EH (cell line): ENCODE data around the gene SRGAP2B.
"Not testable (repeated sequence)": the region's sequence is repeated elsewhere in the genome, so short reads cannot be mapped to it uniquely, and the experiment has no call there.

Experiments
- DNase-seq: peaks from one replicate; pipeline ENCODE4 v3.0.0-alpha.2; 2015; ENCODE audit warnings: low read depth

Gene SRGAP2B

DNA sequence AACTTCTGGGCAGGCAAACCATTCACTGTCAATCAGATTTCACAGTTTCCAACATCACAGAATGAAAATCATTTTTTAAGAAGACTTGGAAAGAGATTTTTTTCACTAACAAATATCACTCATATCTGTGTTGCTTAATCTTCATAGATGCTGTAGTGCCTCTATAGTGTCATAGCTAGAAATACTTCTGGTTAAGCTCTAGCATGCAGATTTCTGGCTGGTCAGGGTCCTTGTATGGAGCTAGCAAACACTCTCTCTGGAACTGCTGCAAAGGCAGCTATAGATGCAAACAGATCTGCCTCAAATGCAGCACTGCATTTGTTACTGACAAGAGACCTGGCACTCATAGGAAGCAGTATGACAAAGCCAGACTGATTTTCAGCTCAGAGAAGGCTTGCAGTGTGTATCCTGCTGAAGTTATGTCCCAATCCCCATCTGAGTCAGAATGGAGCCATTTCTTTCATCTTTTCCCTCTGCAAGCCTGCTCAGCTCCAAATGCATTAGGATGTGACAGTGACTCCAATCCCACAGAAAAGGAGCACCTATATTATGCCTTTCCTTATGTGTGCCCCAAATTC is 99.2 kb downstream of the SRGAP2B start:
- DNase-seq, result peak; percentile 63

DNA sequence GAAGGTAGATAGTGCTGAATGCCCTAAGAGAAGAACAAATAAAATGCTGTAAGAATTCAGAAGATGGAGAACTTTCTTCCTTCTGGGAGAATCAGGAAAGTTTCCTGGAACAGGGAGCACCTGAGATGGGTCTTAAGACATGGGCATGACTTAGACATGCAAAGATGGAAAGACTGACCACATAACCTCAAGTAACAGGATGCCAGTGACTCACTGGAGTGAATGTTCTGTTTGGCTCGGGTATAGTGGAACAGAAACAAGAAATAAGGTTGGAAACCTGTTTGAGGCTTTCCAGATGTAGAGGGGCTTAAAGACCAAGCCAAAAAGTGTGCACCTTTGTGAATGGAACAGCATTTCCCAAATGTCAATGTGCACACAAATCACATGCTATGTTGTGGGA is 102.2 kb downstream of the SRGAP2B start:
- peak; percentile 72 for DNase-seq

DNA sequence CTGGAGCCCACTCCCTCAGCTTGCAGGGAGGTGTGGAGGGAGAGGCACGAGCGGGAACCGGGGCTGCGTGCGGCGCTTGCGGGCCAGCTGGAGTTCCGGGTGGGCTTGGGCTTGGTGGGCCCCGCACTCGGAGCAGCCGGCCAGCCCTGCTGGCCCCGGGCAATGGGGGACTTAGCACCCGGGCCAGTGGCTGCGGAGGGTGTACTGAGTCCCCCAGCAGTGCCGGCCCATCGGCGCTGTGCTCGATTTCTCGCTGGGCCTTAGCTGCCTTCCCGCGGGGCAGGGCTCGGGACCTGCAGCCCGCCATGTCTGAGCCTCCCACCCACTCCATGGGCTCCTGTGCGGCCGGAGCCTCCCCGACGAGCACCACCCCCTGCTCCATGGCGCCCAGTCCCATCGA is 104.5 kb downstream of the SRGAP2B start:
- not testable (repeated sequence) for DNase-seq

DNA sequence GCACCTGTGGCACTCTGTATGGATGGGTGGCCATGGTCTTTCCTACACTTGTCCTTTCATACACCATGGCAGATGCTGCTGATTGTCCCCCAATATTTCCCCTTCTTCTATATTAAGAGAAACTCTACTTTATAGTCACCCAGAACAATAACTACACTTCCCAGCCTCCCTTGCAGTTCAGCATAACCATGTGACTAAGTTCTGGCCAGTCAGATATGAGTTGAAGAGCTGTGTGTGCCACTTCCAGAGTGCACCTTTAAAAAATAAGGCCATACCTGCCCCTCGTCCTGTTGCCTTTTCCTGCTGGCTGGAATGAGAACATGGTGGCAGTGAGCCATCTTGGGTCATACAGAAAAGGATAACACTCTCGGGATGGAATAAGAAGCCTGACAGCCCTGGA is 108.0 kb downstream of the SRGAP2B start:
- DNase-seq, result not testable (repeated sequence)

DNA sequence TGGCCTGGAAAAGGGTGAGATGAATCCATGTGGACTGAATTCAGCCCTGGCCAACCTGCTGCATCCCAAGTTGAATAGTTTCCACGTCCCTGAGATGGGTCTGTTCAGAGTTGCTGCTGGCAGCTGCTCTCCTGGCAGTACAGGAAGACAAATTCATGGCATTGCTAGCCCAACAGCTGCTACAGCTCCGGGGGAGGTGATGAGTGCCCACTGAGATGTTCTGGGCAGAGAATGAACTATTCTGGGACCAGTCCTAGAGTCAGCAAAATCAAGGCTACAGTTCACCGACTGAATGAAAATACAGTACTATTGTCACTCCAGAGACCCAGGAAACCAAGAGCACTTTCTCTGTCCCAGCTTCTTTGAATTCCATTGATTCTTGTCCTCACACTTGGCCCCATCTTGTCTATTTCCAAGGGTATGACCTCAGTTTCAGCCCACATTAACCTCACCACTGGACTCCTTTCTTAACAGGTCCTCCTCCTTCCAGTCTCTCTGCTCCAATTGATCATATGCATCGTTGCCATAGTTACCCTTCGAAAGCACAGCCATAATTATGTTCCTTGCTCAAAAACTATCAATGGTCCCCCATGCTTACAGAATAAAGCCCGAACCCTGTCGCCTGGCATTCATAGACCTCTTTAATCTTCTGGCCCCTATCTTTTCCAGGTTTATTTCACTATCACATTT is 108.8 kb downstream of the SRGAP2B start:
- DNase-seq, result not testable (repeated sequence)

DNA sequence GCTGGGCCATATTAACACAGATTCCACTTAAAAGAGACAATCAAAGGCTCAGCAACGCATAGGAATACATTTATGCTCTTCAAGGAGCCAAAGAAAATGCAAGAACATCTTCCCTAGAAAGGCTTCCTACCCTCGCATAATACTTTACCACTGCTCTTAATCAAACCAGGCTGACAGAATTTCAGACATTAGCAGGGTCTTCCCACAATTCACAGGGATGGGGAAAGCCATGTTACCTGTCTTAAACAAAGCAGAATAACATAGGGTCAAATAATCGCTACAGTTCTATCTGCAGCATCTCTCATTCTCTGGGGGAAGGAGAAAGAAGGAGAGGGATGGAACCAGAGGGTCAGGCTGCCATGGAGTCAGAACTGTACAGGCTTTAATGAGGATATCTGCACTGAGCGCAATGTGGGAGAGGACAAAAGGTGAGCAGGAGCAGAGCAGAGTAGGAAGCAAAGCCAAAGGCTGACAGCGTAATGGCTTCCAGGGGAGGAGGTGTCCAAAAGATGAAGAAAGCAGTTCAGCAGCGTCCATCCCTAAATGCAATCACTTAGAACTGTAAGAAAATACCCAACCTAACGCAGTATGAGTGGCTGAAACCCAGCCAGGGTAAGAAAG is 109.5 kb downstream of the SRGAP2B start:
- not testable (repeated sequence) for DNase-seq

DNA sequence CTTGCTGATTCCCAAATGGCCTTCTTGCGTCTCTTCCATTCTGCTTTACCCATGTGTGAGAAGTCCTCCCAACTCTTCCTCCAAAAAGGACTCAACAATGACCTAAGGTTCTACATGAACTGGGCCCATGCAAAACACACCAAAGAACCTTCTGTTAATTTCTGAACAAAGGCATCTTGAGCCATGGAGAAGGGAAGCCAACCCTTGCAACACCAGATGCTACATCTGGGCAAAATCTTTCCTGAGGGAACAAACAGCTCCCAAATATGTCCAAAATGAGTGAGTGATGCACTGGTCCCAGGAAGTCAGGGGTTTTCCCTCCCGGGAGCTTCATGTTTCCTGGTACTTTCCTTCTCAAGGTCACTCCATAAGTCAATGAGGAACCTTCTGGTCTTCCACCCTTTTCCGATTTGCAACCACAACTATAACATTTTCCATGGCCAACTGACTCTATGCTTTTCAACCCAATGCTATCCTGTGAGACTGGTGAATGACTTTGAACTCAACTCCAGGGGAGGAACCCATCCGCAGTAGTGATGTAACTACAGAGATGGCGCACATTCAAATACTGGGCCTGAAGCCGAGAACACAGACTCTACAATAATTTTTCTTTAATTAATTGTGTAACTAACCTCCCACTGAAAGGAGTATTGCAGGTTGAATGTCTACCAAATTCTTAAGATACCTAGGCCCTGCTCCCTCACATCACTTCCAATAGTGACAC is 112.2 kb downstream of the SRGAP2B start:
- DNase-seq, result not testable (repeated sequence)

DNA sequence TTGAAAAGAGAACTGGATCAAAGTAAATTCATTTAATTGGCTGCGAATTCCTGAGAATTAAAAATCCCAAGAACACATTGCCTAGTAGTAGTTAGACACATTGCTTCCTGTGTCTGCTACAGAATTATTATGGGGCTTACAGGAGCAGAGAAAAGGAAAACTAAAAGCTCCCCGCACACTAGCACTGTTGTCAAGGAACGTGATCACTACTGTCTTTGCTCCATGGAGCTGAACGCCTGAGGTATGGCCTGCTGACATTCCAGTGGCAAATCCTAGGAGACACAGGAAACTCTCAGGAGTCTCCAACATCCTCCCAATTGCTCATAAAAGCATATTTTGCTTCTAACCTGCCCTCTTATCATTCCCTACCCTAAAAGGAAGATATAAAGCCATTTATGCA is 114.0 kb downstream of the SRGAP2B start:
- not testable (repeated sequence) for DNase-seq

DNA sequence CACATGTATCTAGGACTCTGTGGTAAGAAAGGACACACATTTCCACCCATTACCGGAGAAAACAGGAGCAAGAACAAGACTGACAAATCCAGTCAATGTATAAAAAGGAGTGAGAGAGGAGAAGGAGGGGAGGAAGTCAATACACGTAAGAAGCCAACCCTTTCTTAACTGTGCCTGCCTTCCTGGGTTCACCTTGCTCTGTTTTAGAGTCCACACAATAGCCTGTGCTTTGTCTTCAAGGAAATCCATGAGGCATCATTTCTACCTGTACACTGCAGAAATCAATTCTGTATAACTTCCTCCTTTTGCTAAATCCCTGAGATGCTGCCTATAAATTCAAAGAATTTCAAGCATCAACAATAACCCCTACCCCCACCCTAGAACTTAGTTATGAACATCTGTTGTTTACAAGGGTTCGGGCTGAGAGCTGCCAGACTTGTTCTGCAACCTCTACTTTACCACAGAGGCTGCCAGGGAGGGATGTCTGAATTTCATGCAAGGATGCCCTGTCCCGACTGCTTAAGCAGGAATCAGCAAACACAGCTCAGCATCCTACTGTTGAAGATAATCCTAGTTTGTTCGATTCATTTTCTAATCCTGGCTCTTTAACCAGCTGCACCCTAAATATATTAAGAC is 115.0 kb downstream of the SRGAP2B start:
- DNase-seq, result not testable (repeated sequence)

DNA sequence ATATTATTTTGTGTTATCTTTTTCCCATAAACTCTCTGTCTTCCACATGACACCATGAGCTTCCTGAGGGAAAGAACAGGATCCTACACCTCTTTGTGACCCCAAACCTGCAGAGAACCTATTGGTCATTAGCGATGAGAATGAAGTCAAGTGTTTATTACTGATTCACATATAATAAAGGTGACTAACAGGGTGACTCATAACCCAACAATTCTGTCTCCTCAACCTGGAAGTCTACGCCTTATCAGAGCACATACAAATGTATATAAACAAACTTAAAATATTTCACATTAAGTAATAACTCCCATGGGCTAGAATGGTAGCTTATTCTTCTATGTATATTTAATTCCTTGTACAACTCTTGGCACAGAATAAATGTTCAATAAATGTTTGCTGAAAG is 117.3 kb downstream of the SRGAP2B start:
- not testable (repeated sequence) for DNase-seq

DNA sequence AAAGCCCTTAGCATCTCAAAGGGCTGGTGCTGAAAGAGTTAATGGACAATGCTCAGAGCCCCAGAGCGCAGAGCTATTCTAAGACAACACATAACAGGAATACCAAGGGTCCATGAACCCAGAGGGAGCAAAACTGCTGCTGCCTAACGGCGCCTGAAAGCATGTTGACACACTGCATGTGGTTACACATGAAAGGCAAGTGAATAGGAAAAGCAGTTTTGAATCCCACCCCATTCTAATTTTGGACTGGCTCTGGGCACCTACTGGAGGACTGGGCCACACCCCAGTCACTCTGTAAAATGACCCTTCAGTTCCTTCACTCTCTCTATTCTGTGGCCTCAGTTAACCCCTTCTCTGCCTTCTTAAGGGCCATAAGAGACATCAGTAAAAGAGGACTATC is 123.2 kb downstream of the SRGAP2B start:
- DNase-seq, result not testable (repeated sequence)

DNA sequence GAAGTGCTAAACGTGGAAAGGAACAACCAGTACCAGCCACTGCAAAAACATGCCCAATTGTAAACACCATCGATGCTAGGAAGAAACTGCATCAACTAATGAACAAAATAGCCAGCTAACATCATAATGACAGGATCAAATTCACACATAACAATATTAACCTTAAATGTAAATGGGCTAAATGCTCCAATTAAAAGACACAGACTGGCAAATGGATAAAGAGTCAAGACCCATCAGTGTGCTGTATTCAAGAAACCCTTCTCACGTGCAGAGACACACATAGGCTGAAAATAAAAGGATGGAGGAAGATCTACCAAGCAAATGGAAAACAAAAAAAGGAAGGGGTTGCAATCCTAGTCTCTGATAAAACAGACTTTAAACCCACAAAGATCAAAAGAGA is 128.6 kb downstream of the SRGAP2B start:
- not testable (repeated sequence) for DNase-seq

DNA sequence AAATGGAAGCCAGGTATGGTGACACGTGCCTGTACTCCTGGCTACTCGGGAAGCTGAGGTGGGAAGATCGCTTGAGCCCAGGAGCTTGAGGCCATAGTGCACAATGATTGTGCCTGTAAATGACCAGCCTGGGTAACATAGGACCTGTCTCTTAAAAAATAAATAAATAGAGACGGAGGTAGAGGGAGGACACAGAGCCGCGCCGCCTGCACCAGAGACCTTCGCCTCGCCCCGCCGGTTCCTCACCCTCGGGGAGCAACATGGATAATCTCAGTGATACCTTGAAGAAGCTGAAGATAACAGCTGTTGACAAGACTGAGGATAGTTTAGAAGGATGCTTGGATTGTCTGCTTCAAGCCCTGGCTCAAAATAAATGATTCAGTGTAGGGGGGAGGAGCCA is 130.4 kb downstream of the SRGAP2B start:
- DNase-seq, result not testable (repeated sequence)

DNA sequence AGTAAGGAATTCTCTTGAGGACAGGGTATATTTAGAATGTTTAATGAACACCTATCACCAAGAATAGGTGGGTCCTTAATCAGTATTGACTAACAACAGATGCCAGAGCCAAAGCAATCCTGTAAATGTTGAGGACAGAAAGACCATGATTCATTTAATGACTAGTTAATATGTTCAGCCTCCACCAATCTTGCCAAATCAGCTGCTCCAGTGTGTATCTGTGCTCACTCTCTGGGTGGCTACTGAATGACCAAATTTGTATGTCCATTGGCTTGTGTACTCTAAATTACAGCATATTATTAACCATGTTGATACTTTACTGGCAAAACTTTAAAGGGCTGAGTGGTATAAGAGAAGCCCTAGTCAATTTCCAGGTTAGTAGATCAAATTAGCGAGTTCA is 130.9 kb downstream of the SRGAP2B start:
- not testable (repeated sequence) for DNase-seq

DNA sequence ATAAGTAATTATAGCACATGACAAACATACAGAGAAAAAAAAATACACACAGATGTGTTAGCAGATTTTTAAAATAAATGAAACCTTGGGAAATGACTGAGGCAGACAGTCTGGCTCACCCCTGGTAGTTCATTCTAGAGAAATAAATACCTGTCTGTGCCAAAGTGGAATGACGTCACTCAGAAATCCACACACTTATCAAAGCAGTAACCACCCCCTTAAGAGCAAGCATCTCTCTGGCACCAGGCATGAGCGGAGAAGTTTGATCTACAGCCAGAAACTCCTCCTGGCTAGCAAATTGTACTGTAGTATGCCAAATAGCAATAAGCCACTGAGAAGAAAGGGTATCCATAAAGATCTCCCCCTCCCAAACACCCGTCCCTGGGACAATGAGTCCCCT is 131.6 kb downstream of the SRGAP2B start:
- DNase-seq, result not testable (repeated sequence)

DNA sequence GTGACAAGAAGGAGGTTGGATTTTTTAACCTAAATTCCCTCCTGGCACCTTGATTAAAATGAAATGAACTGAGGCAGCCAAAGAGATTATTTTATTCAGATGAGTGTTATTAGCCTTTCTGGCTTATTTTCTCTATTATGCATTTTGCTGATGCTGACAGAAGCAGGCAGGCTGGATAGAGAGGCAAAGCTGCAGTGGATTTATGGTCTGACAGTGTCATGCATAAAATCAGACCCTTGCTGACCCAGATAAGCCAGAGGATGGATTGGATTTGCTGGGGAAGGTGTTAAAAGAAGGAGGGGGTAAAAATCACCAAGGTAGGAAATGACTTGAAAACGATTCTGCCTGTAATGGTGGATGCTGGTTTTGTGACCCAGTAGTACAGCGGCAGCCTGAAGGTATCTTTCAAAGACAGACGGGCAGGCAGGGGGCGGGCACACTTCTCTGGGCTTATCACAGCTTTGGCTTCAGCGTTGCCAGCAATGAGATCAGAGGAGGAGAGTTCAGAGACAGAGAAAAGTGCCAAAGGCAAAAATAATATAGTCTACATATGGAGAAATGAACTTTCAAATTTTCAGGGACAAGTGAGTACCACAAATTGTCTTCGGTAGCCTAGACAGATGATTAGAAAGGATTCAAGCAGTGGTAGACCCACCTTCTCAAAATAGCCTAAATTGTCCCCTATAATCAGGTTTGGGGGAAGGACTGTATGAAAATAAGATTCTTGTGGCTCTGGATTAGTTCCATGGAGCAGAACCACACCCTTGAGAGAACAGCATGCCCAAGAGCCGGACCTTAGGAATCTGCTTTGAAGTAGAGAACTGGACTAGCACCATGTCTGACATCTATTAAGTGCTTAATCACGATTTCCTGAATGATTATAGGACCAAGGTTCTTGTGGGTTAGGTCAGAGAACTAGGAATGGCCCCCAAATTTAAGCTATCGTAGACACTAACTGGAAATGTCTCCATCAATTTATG is 133.2 kb downstream of the SRGAP2B start:
- not testable (repeated sequence) for DNase-seq

DNA sequence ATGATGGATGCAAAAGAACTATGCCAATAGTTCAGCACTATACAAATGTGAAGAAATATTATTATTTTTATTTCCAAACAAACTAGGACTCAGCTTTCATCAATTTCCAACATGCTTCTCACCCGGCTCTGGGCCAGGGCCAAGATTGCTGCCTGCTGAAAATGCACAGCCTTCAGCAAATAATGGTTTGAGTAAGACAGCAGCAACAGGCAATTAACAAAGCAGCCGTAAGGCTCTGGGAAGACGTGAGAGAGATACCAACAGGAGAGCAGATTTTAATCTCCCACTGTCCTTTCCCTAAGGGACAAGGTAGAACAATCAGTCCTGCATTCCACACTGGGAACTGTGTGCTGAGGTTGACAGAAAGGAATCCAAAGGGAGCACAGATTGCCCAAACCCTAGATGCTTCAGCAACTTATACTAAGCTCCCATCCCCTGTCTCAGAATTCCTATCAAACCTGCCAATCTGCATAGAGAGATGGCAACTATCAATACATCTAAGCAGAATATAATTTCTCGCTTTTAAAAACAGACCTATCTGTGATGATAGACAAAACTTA is 134.1 kb downstream of the SRGAP2B start:
- DNase-seq, result not testable (repeated sequence)

DNA sequence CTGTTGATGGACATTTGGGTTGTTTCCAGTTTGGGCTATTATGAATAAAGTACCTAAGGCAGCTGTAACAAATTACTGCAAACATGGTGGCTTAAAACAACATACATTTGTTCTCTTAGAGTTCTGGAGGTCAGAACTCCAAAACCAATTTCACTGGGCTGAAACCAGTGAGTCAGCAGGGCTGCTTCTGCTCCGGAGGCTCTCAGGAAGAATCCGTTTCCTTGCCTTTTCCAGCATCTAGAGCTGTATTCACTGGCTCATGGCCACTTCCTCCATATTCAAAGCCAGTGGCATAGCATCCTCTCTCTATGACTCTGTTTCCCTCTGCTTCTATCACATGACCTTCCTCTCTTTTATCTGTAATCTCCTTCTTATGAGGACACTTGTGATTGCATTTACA is 146.7 kb downstream of the SRGAP2B start:
- DNase-seq, result not testable (repeated sequence)

DNA sequence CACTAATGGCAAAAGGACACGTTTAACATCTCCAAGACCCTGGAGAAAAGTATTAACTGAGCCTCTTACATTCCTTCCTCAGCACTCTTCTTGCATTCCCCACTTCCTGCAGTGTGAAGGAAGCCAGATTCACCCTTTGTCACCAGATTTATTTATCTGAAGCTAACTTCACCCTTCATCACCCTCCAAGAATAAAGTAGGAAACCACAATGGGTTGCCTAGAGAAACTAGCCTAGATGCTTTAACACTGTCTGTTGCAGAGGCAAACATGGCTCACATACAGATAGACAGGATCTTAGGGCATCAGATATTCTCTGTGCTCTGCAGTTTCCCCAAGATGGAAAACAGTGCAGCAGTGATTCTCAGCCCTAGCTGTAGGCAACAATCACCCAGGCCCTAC is 147.6 kb downstream of the SRGAP2B start:
- not testable (repeated sequence) for DNase-seq
